ENCODE measurements around the gene CCL5.
A peak's percentile ranks its signal among the peaks of the same experiment; 100 is the strongest.

CCL5 gene
- 40.3 to 1,911 (median 856) reads per million in 9 experiments for total RNA-seq

DNA sequence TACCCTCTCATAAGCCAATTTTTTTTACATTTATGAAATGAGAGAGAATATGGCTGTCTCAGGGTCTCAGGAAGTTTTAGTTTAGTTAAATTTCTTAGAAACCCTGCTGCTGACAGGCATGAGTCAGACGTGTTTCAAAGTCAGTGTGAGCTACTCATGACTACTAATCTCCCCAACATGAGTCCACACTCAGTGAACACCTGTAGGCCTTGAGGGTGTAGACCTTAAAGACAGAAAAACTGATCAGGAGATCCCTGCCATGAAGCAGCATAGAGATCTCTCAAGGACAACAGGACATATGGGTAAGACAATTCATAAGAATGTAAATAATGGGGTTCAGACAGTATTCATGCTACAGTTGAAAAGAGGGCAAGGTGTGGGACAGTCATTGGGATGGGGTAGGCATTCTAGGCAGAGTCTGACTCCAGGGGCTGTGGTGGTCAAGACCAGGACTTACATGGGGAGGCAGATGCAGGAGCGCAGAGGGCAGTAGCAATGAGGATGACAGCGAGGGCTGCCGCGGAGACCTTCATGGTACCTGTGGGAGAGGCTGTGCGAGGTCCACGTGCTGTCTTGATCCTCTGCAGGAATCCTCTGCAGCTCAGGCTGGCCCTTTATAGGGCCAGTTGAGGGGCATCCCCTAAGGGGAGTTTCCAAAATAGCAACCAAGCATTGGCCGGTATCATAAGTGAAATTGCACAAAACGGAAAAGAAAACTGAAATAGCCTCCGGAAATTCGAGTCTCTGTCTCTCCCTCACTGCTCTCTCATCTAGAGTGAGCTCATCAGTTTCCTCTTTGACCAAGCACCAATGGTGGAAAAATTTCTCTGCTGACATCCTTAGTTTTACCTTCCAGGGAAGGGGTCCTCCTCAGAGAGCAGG is at the start of gene CCL5:
Gene CCL5, minus strand, starts transcription at position 588 of the 882 bp plus-strand sequence.
- H3K4me1 Mint-ChIP-seq (ENCODE audit: low read depth in 2 of 2), result peaks cover 42 to 44% of the 10 kb centered on the region in 2 donors
- peak within 1 kb of the TSS; percentile 89 to 92 for H3K4me3 Mint-ChIP-seq
- H3K36me3 Mint-ChIP-seq (ENCODE audit: insufficient read depth), result peaks cover 56% of the 10 kb centered on the region
- ATAC-seq (replicated peaks), result peak; percentile 86
- no peaks in the 10 kb centered on the region for H3K9me3 Mint-ChIP-seq
- no peaks in the 10 kb centered on the region for H3K27me3 Mint-ChIP-seq
- peak within 1 kb of the TSS; percentile 95 for H3K27ac Mint-ChIP-seq
- peak; percentile 69 to 84 (median 72) for DNase-seq

DNA sequence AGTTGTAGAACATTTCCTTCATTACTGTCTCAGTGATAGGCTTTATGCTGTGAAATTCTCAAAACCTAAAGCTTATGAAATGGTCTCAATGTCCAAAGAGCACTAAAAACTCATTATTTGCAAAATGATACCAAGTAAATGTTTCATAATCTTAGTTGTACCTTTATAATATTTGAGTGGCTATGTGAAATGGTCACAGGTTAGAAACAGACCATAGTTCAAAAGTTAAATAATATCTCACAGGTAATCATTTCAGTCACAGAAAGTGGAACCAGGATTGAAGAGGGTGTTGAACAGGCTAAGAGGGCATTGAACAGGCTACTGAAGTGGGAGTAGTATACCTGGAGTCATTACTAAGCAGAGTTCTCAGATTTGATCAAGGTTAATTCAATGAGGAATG is 47.6 kb upstream of the CCL5 start:
- DNase-seq, result no peak
- H3K4me3 Mint-ChIP-seq, result no peak overlapping the region
- H3K27me3 Mint-ChIP-seq, result no peaks in the 10 kb centered on the region
- no peaks in the 10 kb centered on the region for H3K9me3 Mint-ChIP-seq
- no peak overlapping the region for H3K27ac Mint-ChIP-seq
- H3K4me1 Mint-ChIP-seq (ENCODE audit: low read depth in 2 of 2), result peaks cover 12 to 25% of the 10 kb centered on the region in 2 donors
- ATAC-seq (replicated peaks), result no peak
- peaks cover 10% of the 10 kb centered on the region for H3K36me3 Mint-ChIP-seq (ENCODE audit: insufficient read depth)

DNA sequence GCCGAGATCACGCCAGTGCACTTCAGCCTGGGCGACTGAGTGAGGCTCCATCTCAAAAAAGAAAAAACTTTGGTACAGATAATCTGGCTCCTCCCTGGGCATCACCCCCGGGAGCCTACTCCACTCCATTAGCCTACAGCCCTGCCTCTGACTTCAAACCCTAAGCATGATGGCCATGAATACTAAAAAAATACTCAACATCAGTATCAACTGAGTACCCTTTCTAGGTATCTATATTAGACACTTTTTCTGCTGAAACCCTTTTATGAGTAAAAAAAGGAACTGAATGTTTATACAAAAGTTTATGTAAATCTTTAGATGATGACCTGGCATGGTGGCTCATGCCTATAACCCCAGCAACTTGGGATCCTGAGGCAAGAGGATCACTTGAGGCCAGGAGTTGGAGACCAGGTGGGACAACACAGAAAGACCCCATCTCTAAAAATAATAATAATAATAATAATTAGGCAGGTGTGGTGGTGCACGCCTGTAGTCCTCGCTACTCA is 43.5 kb upstream of the CCL5 start:
- H3K27me3 Mint-ChIP-seq, result no peaks in the 10 kb centered on the region
- DNase-seq, result no peak
- no peak for ATAC-seq (replicated peaks)
- H3K36me3 Mint-ChIP-seq (ENCODE audit: insufficient read depth), result peaks cover 3% of the 10 kb centered on the region
- no peak overlapping the region for H3K4me3 Mint-ChIP-seq
- H3K27ac Mint-ChIP-seq, result no peak overlapping the region
- peaks cover 9 to 17% of the 10 kb centered on the region in 2 donors for H3K4me1 Mint-ChIP-seq (ENCODE audit: low read depth in 2 of 2)
- no peaks in the 10 kb centered on the region for H3K9me3 Mint-ChIP-seq

DNA sequence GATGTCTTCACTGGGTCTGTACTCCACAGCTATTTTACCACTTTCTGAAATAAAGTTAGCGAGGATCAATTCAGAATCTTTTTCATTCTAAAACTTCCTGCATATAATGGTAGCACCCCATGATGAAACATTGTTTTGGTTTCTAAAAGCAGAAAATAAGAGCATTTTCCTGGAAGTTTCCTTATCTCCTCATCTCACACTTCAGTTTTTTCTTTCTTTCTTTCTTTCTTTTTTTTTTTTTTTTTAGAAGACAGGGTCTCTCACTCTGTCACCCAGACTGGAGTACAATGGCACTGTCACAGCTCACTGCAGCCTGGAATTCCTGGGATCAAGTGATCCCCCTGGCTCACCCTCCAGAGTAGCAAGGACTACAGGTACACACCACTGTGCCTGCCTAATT is 40.1 kb upstream of the CCL5 start:
- H3K9me3 Mint-ChIP-seq, result no peaks in the 10 kb centered on the region

GRCh38 chr17:35918665-35919064 is 38.5 kb upstream of the CCL5 start:
- no peak for DNase-seq
- H3K4me3 Mint-ChIP-seq, result no peak overlapping the region
- H3K36me3 Mint-ChIP-seq (ENCODE audit: insufficient read depth), result peaks cover 3% of the 10 kb centered on the region
- ATAC-seq (replicated peaks), result no peak
- no peak overlapping the region for H3K27ac Mint-ChIP-seq
- no peaks in the 10 kb centered on the region for H3K9me3 Mint-ChIP-seq
- H3K4me1 Mint-ChIP-seq (ENCODE audit: low read depth in 2 of 2), result peaks cover 30 to 42% of the 10 kb centered on the region in 2 donors
- H3K27me3 Mint-ChIP-seq, result no peaks in the 10 kb centered on the region

More for the DNA sequence above, 40.1 kb upstream of the CCL5 start:
- peaks cover 15 to 33% of the 10 kb centered on the region in 2 donors for H3K4me1 Mint-ChIP-seq (ENCODE audit: low read depth in 2 of 2)
- no peak for DNase-seq
- no peak overlapping the region for H3K4me3 Mint-ChIP-seq
- H3K27ac Mint-ChIP-seq, result peak overlapping the region in 1 of 2 donors; percentile 82
- no peaks in the 10 kb centered on the region for H3K27me3 Mint-ChIP-seq
- H3K36me3 Mint-ChIP-seq (ENCODE audit: insufficient read depth), result peaks cover 3% of the 10 kb centered on the region
- ATAC-seq (replicated peaks), result no peak

- H3K27me3 Mint-ChIP-seq, result no peaks in the 10 kb centered on the region
- no peak overlapping the region for H3K27ac Mint-ChIP-seq
- no peak overlapping the region for H3K4me3 Mint-ChIP-seq
- DNase-seq, result no peak
- no peaks in the 10 kb centered on the region for H3K9me3 Mint-ChIP-seq
- ATAC-seq (replicated peaks), result no peak
- H3K4me1 Mint-ChIP-seq (ENCODE audit: low read depth in 2 of 2), result peaks cover 39 to 52% of the 10 kb centered on the region in 2 donors
- H3K36me3 Mint-ChIP-seq (ENCODE audit: insufficient read depth), result no peaks in the 10 kb centered on the region
Measured at GRCh38 chr17:35917519-35918213, 37.5 kb upstream of the CCL5 start.

GRCh38 chr17:35915153-35915964 is 35.2 kb upstream of the CCL5 start:
- peaks cover 38 to 64% of the 10 kb centered on the region in 2 donors for H3K4me1 Mint-ChIP-seq (ENCODE audit: low read depth in 2 of 2)
- ATAC-seq (replicated peaks) (no peak), DNase-seq (no peak)
- H3K36me3 Mint-ChIP-seq (ENCODE audit: insufficient read depth), result no peaks in the 10 kb centered on the region
- no peaks in the 10 kb centered on the region for H3K27me3 Mint-ChIP-seq
- H3K4me3 Mint-ChIP-seq, result no peak overlapping the region
- H3K9me3 Mint-ChIP-seq, result no peaks in the 10 kb centered on the region
- peak overlapping the region; percentile 46 to 65 for H3K27ac Mint-ChIP-seq

DNA sequence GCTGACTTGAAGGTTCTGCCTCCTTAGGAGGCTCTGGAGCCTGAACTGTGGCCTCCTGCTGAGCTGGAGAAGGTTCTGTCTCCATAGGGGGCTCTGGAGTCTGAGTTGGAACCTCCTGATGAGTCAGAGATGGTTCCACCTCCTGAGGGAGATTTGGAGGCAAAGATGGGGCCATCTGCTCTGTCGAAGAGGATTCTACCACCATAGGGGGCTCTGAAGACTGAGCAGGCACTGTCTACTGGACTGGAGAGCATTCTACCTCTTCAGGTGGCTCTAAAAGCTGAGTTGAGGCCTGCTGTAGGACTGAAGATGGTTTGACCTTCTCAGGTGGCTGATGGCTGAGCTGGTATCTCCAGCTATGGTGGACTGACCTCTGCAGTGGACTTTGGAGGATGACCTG is 34.2 kb upstream of the CCL5 start:
- DNase-seq, result no peak
- no peak for ATAC-seq (replicated peaks)
- Mint-ChIP-seq H3K4me3 (peak overlapping the region in 1 of 2 donors; percentile 8), H3K27me3 (no peaks in the 10 kb centered on the region), H3K27ac (peak overlapping the region; percentile 46 to 65), H3K4me1 (ENCODE audit: low read depth in 2 of 2) (peaks cover 42 to 74% of the 10 kb centered on the region in 2 donors), H3K9me3 (no peaks in the 10 kb centered on the region), H3K36me3 (ENCODE audit: insufficient read depth) (no peaks in the 10 kb centered on the region)

GRCh38 chr17:35913609-35914008 is 33.4 kb upstream of the CCL5 start:
- Mint-ChIP-seq H3K4me3 (peak overlapping the region in 1 of 2 donors; percentile 5), H3K27ac (peak overlapping the region in 1 of 2 donors; percentile 46), H3K4me1 (ENCODE audit: low read depth in 2 of 2) (peaks cover 45 to 73% of the 10 kb centered on the region in 2 donors), H3K9me3 (no peaks in the 10 kb centered on the region), H3K27me3 (no peaks in the 10 kb centered on the region), H3K36me3 (ENCODE audit: insufficient read depth) (no peaks in the 10 kb centered on the region)
- no peak for DNase-seq
- peak; percentile 46 for ATAC-seq (replicated peaks)

- DNase-seq (no peak), ATAC-seq (replicated peaks) (no peak)
- H3K36me3 Mint-ChIP-seq (ENCODE audit: insufficient read depth), result no peaks in the 10 kb centered on the region
- no peak overlapping the region for H3K27ac Mint-ChIP-seq
- H3K9me3 Mint-ChIP-seq, result no peaks in the 10 kb centered on the region
- H3K4me1 Mint-ChIP-seq (ENCODE audit: low read depth in 2 of 2), result peaks cover 43 to 69% of the 10 kb centered on the region in 2 donors
- no peaks in the 10 kb centered on the region for H3K27me3 Mint-ChIP-seq
- peak overlapping the region in 1 of 2 donors; percentile 5 for H3K4me3 Mint-ChIP-seq
Measured at GRCh38 chr17:35912942-35913341, 32.8 kb upstream of the CCL5 start.

GRCh38 chr17:35912339-35912912 is 32.3 kb upstream of the CCL5 start:
- no peaks in the 10 kb centered on the region for H3K9me3 Mint-ChIP-seq
- H3K36me3 Mint-ChIP-seq (ENCODE audit: insufficient read depth), result no peaks in the 10 kb centered on the region
- no peak for ATAC-seq (replicated peaks)
- peaks cover 45 to 71% of the 10 kb centered on the region in 2 donors for H3K4me1 Mint-ChIP-seq (ENCODE audit: low read depth in 2 of 2)
- no peak overlapping the region for H3K4me3 Mint-ChIP-seq
- no peak for DNase-seq
- no peak overlapping the region for H3K27ac Mint-ChIP-seq
- no peaks in the 10 kb centered on the region for H3K27me3 Mint-ChIP-seq

DNA sequence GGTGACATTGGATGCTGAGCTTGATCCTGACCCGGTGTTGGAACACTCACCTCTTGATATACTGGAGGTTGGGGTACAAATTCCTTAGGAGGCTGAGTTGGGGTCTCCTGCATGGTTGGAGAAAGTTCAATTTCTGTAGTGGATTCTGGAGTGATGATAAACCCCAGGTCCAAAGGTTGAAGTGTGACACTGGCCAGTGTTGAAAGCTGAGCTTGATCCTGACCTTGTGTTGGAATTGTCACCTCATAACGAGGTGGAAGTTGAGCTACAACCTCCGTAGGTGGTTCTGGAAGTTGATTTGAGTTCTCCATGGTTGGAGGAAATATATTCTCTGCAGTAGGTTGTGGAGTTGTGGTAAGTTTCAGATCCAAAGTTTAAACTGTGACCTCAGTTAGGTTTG is 29.2 kb upstream of the CCL5 start:
- H3K27ac Mint-ChIP-seq, result no peak overlapping the region
- no peak for ATAC-seq (replicated peaks)

More for the DNA sequence above, 29.2 kb upstream of the CCL5 start:
- H3K27me3 Mint-ChIP-seq, result no peaks in the 10 kb centered on the region
- no peak overlapping the region for H3K4me3 Mint-ChIP-seq
- H3K9me3 Mint-ChIP-seq, result no peaks in the 10 kb centered on the region
- H3K4me1 Mint-ChIP-seq (ENCODE audit: low read depth in 2 of 2), result peaks cover 39 to 68% of the 10 kb centered on the region in 2 donors
- no peak for DNase-seq
- no peaks in the 10 kb centered on the region for H3K36me3 Mint-ChIP-seq (ENCODE audit: insufficient read depth)

Measured in effector memory CD8-positive, alpha-beta T cell (primary cell).